CD4-positive, alpha-beta T cell (primary cell): ENCODE data around the gene BTN1A1. TPM values are rescaled to one million over a fixed set of nuclear protein-coding genes. Genes with fewer than 3 reads are reported as not detected.
A peak's percentile ranks its signal among the peaks of the same experiment; 100 is the strongest.

Experiments used
- ATAC-seq: fragments of 200-7000 bp; cut with Tn5 transposase; one replicate; pipeline ENCODE4 v1.10.0; 2022; ENCODE audit warnings: mild to moderate bottlenecking; ENCODE audit not compliant: poor library complexity
- CTCF ChIA-PET: fragments of 350-600 bp; sonication (Branson Sonifier 250); formaldehyde crosslinking; loops from one replicate; lab custom pipeline; 2021; ENCODE audit warnings: antibody characterized with exemption, inconsistent platforms; lab: Charles Lee
- POLR2A ChIA-PET: fragments of 350-600 bp; sonication (Branson Sonifier 250); formaldehyde crosslinking; loops from one replicate; lab custom pipeline; 2021; ENCODE audit warnings: antibody characterized with exemption, inconsistent platforms; lab: Charles Lee
- DNase-seq, 14 experiments: peaks; one replicate each; pipeline ENCODE4 v3.0.0-alpha.2; 2013 to 2020; ENCODE audit warnings: mixed read lengths in 2 of 14
- H3K27ac ChIP-seq, 2 donors: one replicate each; pipeline versions ENCODE4 v1.5.1 to v1.7.0; 2013; ENCODE audit warnings: low read length in 2 of 2, low read depth in 1 of 2, mild to moderate bottlenecking in 1 of 2
- H3K27me3 ChIP-seq, 2 experiments: 1 replicate in 1 of 2; 2 replicates in 1 of 2; pipeline versions ENCODE4 v1.6.1 to v1.7.0; 2013; ENCODE audit warnings: low read length in 2 of 2, control low read depth in 1 of 2, mild to moderate bottlenecking in 1 of 2, moderate library complexity in 1 of 2; ENCODE audit not compliant: insufficient read depth in 2 of 2, control insufficient read depth in 1 of 2
- H3K36me3 ChIP-seq: one replicate; pipeline ENCODE4 v1.6.1; 2013; ENCODE audit warnings: low read length, control low read depth; ENCODE audit not compliant: insufficient read depth
- H3K4me1 ChIP-seq: one replicate; pipeline ENCODE4 v1.6.1; 2013; ENCODE audit warnings: low read length, control low read depth; ENCODE audit not compliant: insufficient read depth
- H3K4me3 ChIP-seq: one replicate; pipeline ENCODE4 v1.5.1; 2013; ENCODE audit warnings: mild to moderate bottlenecking, low read length, moderate library complexity
- H3K9me3 ChIP-seq, 2 experiments: 1 replicate in 1 of 2; 2 replicates in 1 of 2; pipeline versions ENCODE4 v1.6.1 to v1.7.0; 2013; ENCODE audit warnings: low read length in 2 of 2, mild to moderate bottlenecking in 2 of 2, control low read depth in 1 of 2, moderate library complexity in 1 of 2; ENCODE audit not compliant: control insufficient read depth in 1 of 2, insufficient read depth in 1 of 2
- H3K27ac Mint-ChIP-seq: one replicate; pipeline ENCODE4 v1.8.0; 2020; ENCODE audit warnings: mixed read lengths
- H3K27me3 Mint-ChIP-seq: one replicate; pipeline ENCODE4 v1.8.0; 2021; ENCODE audit warnings: mixed read lengths
- H3K36me3 Mint-ChIP-seq: one replicate; pipeline ENCODE4 v1.8.0; 2021; ENCODE audit warnings: low read depth, mixed read lengths
- H3K4me1 Mint-ChIP-seq: one replicate; pipeline ENCODE4 v1.8.0; 2021; ENCODE audit warnings: low read depth, mixed read lengths
- H3K4me3 Mint-ChIP-seq: one replicate; pipeline ENCODE4 v1.8.0; 2020; ENCODE audit warnings: mild to moderate bottlenecking, mixed read lengths
- H3K9me3 Mint-ChIP-seq: one replicate; pipeline ENCODE4 v1.8.0; 2020; ENCODE audit warnings: mixed read lengths
- intact Hi-C, 2 experiments: fragments of 100-400 bp; cut with DNase I in 1 of 2; cut with micrococcal nuclease in 1 of 2; formaldehyde crosslinking; loops; one replicate each; pipeline versions ENCODE4 v1.15.1 to v1.9.0; 2023 to 2025; cut with DNase I, micrococcal nuclease
- total RNA-seq, 174 experiments: library from RNA in 2 of 174; stranded (reverse) in 2 of 174; gene quantifications; one replicate each; pipeline ENCODE4 v1.2.3 and lab custom pipeline; 2021 to 2026
- TF ChIP-seq, protein P1 (sequence below): fragments of 200-600 bp; IDR thresholded peaks from one replicate; pipeline ENCODE4 v1.8.0; 2022; ENCODE audit warnings: antibody characterized with exemption, mild to moderate bottlenecking

BTN1A1 gene
- total RNA-seq, 2 experiments from 2014 or later = not detected

DNA sequence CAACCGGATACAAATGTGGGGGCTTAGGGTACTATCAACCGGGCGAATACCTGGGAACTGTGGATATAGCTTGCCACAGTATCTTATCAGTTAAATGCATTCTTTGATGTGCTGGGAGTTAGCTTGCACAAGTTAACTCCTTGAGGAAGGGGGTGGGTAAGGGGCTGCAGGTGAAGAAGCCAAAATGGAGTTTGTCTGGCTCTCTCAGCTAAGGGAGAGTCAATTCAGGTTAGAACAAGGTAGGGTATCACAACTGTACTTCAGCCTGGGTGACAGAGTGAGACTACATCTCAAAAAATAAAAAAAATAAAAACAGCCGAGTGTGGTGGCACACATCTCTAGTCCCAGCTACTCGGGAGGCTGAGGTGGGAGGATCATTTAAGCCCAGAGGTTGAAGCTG is 8.5 kb upstream of the BTN1A1 start:
- Mint-ChIP-seq H3K36me3 (no peaks in the 10 kb centered on the region), H3K27me3 (no peaks in the 10 kb centered on the region), H3K4me3 (no peak overlapping the region), H3K27ac (no peak overlapping the region), H3K4me1 (no peaks in the 10 kb centered on the region), H3K9me3 (peaks cover 9% of the 10 kb centered on the region)
- intact Hi-C loops = loop anchor here in 1 of 2 experiments (5.0 kb wide), 1 partner anchor 149 kb away; no protein-coding TSS in a partner anchor
- Histone ChIP-seq H3K27me3 (no peaks in the 10 kb centered on the region), H3K27ac (no peak overlapping the region), H3K4me1 (no peaks in the 10 kb centered on the region), H3K9me3 (peaks cover 0 to 7% of the 10 kb centered on the region in 2 experiments), H3K4me3 (no peak overlapping the region), H3K36me3 (no peaks in the 10 kb centered on the region)
- ChIA-PET POLR2A (interaction anchor here (1.4 kb wide), 1 partner anchor 18 kb away, joined by 5 read pairs; no protein-coding TSS in a partner anchor), CTCF (no interaction called here)
- ATAC-seq = no peak
- TF ChIP-seq, protein P1, sequence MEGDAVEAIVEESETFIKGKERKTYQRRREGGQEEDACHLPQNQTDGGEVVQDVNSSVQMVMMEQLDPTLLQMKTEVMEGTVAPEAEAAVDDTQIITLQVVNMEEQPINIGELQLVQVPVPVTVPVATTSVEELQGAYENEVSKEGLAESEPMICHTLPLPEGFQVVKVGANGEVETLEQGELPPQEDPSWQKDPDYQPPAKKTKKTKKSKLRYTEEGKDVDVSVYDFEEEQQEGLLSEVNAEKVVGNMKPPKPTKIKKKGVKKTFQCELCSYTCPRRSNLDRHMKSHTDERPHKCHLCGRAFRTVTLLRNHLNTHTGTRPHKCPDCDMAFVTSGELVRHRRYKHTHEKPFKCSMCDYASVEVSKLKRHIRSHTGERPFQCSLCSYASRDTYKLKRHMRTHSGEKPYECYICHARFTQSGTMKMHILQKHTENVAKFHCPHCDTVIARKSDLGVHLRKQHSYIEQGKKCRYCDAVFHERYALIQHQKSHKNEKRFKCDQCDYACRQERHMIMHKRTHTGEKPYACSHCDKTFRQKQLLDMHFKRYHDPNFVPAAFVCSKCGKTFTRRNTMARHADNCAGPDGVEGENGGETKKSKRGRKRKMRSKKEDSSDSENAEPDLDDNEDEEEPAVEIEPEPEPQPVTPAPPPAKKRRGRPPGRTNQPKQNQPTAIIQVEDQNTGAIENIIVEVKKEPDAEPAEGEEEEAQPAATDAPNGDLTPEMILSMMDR = no peak
- DNase-seq = no peak

DNA sequence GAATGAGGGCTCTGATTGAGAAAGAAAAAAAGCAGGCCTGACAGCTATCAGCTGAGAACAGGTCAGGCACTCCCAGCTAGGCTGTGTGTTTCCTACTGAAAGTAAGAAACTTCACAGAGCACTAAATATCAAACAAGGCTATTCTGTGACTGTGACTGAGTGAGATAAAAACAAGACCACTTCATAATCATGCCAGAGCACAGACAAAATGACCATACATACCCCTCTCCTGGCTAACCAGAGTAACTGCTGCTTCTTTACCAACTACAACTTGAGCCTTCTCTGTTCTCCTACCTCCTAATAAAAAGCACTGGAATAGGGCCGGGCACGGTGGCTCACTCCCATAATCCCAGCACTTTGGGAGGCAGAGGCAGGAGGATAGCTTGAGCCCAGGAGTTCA is 6.8 kb upstream of the BTN1A1 start:
- POLR2A ChIA-PET = no interaction called here
- H3K4me1 Mint-ChIP-seq = no peaks in the 10 kb centered on the region
- H3K9me3 Mint-ChIP-seq = no peaks in the 10 kb centered on the region
- no peak overlapping the region for H3K4me3 ChIP-seq
- no peaks in the 10 kb centered on the region for H3K4me1 ChIP-seq
- intact Hi-C loops = loop anchor here in 1 of 2 experiments (5.0 kb wide), 1 partner anchor 151 kb away; no protein-coding TSS in a partner anchor
- DNase-seq (peak in 3 of 14 experiments; percentile 27 to 38 (median 37)), ATAC-seq (peak; percentile 59)
- H3K36me3 ChIP-seq = no peaks in the 10 kb centered on the region
- H3K27ac Mint-ChIP-seq = no peak overlapping the region
- H3K27me3 ChIP-seq = no peaks in the 10 kb centered on the region
- TF ChIP-seq, protein P1 = no peak
- no peak overlapping the region for H3K4me3 Mint-ChIP-seq
- H3K9me3 ChIP-seq = no peaks in the 10 kb centered on the region
- CTCF ChIA-PET = no interaction called here
- no peaks in the 10 kb centered on the region for H3K27me3 Mint-ChIP-seq
- no peak overlapping the region for H3K27ac ChIP-seq
- no peaks in the 10 kb centered on the region for H3K36me3 Mint-ChIP-seq

- TF ChIP-seq, protein P1 = no peak
- Mint-ChIP-seq H3K36me3 (no peaks in the 10 kb centered on the region), H3K4me3 (no peak overlapping the region), H3K9me3 (no peaks in the 10 kb centered on the region), H3K4me1 (no peaks in the 10 kb centered on the region), H3K27me3 (no peaks in the 10 kb centered on the region), H3K27ac (no peak overlapping the region)
- intact Hi-C loops = loop anchor here in 1 of 2 experiments (5.0 kb wide), 1 partner anchor 152 kb away; no protein-coding TSS in a partner anchor
- CTCF ChIA-PET = no interaction called here
- Histone ChIP-seq H3K27me3 (no peaks in the 10 kb centered on the region), H3K4me3 (no peak overlapping the region), H3K4me1 (no peaks in the 10 kb centered on the region), H3K9me3 (no peaks in the 10 kb centered on the region), H3K36me3 (no peaks in the 10 kb centered on the region), H3K27ac (no peak overlapping the region)
- POLR2A ChIA-PET = interaction anchor here (0.8 kb wide), 1 partner anchor 10 kb away, joined by 3 read pairs; no protein-coding TSS in a partner anchor
- DNase-seq = no peak
- ATAC-seq = no peak
These were observed 6.0 kb upstream of the BTN1A1 start for GRCh38 chr6:26494117-26494516.
